Neural crest cell (in vitro differentiated cells): ENCODE measurements around the gene PLOD2. TPM values are rescaled to one million over a fixed set of nuclear protein-coding genes. Genes with fewer than 3 reads are reported as not detected.

Experiments used
- DNase-seq: peaks from one replicate; pipeline ENCODE4 v3.0.0; 2021; ENCODE audit warnings: low read depth, mixed read lengths, low spot score
- H3K27ac Mint-ChIP-seq: one replicate; pipeline ENCODE4 v1.8.0; 2021; ENCODE audit warnings: mild to moderate bottlenecking, mixed read lengths; ENCODE audit not compliant: unreplicated experiment
- H3K27me3 Mint-ChIP-seq: 2 replicates; pipeline ENCODE4 v1.8.0; 2021; ENCODE audit warnings: low read depth, mild to moderate bottlenecking, mixed read lengths
- H3K36me3 Mint-ChIP-seq: 2 replicates; pipeline ENCODE4 v1.8.0; 2021; ENCODE audit warnings: low read depth, mild to moderate bottlenecking, mixed read lengths
- H3K4me1 Mint-ChIP-seq: 2 replicates; pipeline ENCODE4 v1.8.0; 2021; ENCODE audit warnings: mixed read lengths
- H3K4me3 Mint-ChIP-seq: one replicate; pipeline ENCODE4 v1.8.0; 2021; ENCODE audit warnings: mild to moderate bottlenecking, mixed read lengths
- H3K9me3 Mint-ChIP-seq: 2 replicates; pipeline ENCODE4 v1.8.0; 2021; ENCODE audit warnings: mixed read lengths
- CTCF ChIP-seq: fragments of 200-600 bp; sonication (generic); conservative IDR thresholded peaks from 2 replicates; pipeline ENCODE4 v1.5.0; 2021; ENCODE audit warnings: antibody characterized with exemption, mild to moderate bottlenecking
- total RNA-seq: library from RNA; stranded (reverse); gene quantifications from 2 replicates; pipeline ENCODE4 v1.2.1, GENCODE V29; 2021

The PLOD2 gene
- total RNA-seq, 1 donor from 2014 or later = 12.7 TPM

- H3K4me1 Mint-ChIP-seq = peaks cover 8% of the 10 kb centered on the region
- no peaks in the 10 kb centered on the region for H3K27me3 Mint-ChIP-seq
- DNase-seq = no peak
- TF ChIP-seq CTCF = no peak
- no peaks in the 10 kb centered on the region for H3K9me3 Mint-ChIP-seq
- peaks cover 3% of the 10 kb centered on the region for H3K36me3 Mint-ChIP-seq
- H3K4me3 Mint-ChIP-seq = no peak overlapping the region
- no peak overlapping the region for H3K27ac Mint-ChIP-seq
Measured at GRCh38 chr3:146091397-146091796, 69.6 kb downstream of the PLOD2 start.

GRCh38 chr3:146090521-146090920 is 70.5 kb downstream of the PLOD2 start:
- Mint-ChIP-seq H3K36me3 (peaks cover 3% of the 10 kb centered on the region), H3K4me3 (no peak overlapping the region), H3K27ac (no peak overlapping the region), H3K4me1 (peaks cover 8% of the 10 kb centered on the region), H3K27me3 (no peaks in the 10 kb centered on the region), H3K9me3 (no peaks in the 10 kb centered on the region)
- no peak for DNase-seq
- TF ChIP-seq CTCF = no peak

- no peak for DNase-seq
- Mint-ChIP-seq H3K27ac (no peak overlapping the region), H3K9me3 (no peaks in the 10 kb centered on the region), H3K4me1 (peaks cover 8% of the 10 kb centered on the region), H3K27me3 (no peaks in the 10 kb centered on the region), H3K4me3 (no peak overlapping the region), H3K36me3 (no peaks in the 10 kb centered on the region)
- no peak for TF ChIP-seq CTCF
Measured at GRCh38 chr3:146088840-146089239, 72.1 kb downstream of the PLOD2 start.

- no peaks in the 10 kb centered on the region for H3K9me3 Mint-ChIP-seq
- no peak for DNase-seq
- H3K27me3 Mint-ChIP-seq = no peaks in the 10 kb centered on the region
- H3K36me3 Mint-ChIP-seq = no peaks in the 10 kb centered on the region
- peaks cover 8% of the 10 kb centered on the region for H3K4me1 Mint-ChIP-seq
- TF ChIP-seq CTCF = no peak
- no peak overlapping the region for H3K4me3 Mint-ChIP-seq
- no peak overlapping the region for H3K27ac Mint-ChIP-seq
Measured at GRCh38 chr3:146087116-146087515, 73.9 kb downstream of the PLOD2 start.

GRCh38 chr3:146086211-146086610 is 74.8 kb downstream of the PLOD2 start:
- no peak overlapping the region for H3K27ac Mint-ChIP-seq
- peaks cover 8% of the 10 kb centered on the region for H3K4me1 Mint-ChIP-seq
- no peaks in the 10 kb centered on the region for H3K36me3 Mint-ChIP-seq
- H3K9me3 Mint-ChIP-seq = no peaks in the 10 kb centered on the region
- TF ChIP-seq CTCF = no peak
- H3K27me3 Mint-ChIP-seq = no peaks in the 10 kb centered on the region
- no peak for DNase-seq
- H3K4me3 Mint-ChIP-seq = no peak overlapping the region

GRCh38 chr3:146085678-146086077 is 75.3 kb downstream of the PLOD2 start:
- no peaks in the 10 kb centered on the region for H3K9me3 Mint-ChIP-seq
- H3K27me3 Mint-ChIP-seq = no peaks in the 10 kb centered on the region
- no peaks in the 10 kb centered on the region for H3K36me3 Mint-ChIP-seq
- H3K4me1 Mint-ChIP-seq = peaks cover 8% of the 10 kb centered on the region
- no peak for TF ChIP-seq CTCF
- DNase-seq = no peak
- no peak overlapping the region for H3K4me3 Mint-ChIP-seq
- no peak overlapping the region for H3K27ac Mint-ChIP-seq
